GM12878 (cell line): Measurements from ENCODE around the gene FANCB. TPM values are rescaled to one million over a fixed set of nuclear protein-coding genes. Genes with fewer than 3 reads are reported as not detected.
A peak's percentile ranks its signal among the peaks of the same experiment; 100 is the strongest.

Experiments used
- ATF7 ChIP-seq: fragments of 450-650 bp; IDR thresholded peaks from 2 replicates; pipeline ENCODE4 v1.6.1; 2016; ENCODE audit warnings: low read depth, mild to moderate bottlenecking
- CBX3 ChIP-seq: fragments of 200-600 bp; sonication (generic); IDR thresholded peaks from 2 replicates; pipeline ENCODE4 v1.6.1; 2016; ENCODE audit warnings: low read depth, borderline replicate concordance
- CHD1 ChIP-seq: IDR thresholded peaks from 2 replicates; pipeline ENCODE4 v1.6.1; 2012; ENCODE audit warnings: low read depth, low read length, improper control_type of control experiment
- CREM ChIP-seq: IDR thresholded peaks from 2 replicates; pipeline ENCODE4 v1.6.1; 2014; ENCODE audit warnings: antibody characterized with exemption, low read depth
- ETV6 ChIP-seq, 2 experiments: fragments of 450-650 bp in 1 of 2; IDR thresholded peaks in 1 of 2; conservative IDR thresholded peaks in 1 of 2; 2 replicates each; pipeline ENCODE4 v1.6.1; 2014; ENCODE audit warnings: antibody characterized with exemption in 1 of 2, borderline replicate concordance in 1 of 2, low read depth in 1 of 2, mild to moderate bottlenecking in 1 of 2, moderate library complexity in 1 of 2
- HDGF ChIP-seq: fragments of 450-650 bp; IDR thresholded peaks from 2 replicates; pipeline ENCODE4 v1.6.1; 2016; ENCODE audit warnings: antibody characterized with exemption
- IKZF2 ChIP-seq, 2 experiments: fragments of 450-650 bp; IDR thresholded peaks; 2 replicates each; pipeline ENCODE4 v1.6.1; 2017; ENCODE audit warnings: mild to moderate bottlenecking in 2 of 2, moderate library complexity in 2 of 2
- MEF2B ChIP-seq: fragments of 450-650 bp; IDR thresholded peaks from 2 replicates; pipeline ENCODE4 v1.6.1; 2018; ENCODE audit warnings: mild to moderate bottlenecking, moderate library complexity; ENCODE audit not compliant: partially characterized antibody, poor library complexity, severe bottlenecking
- NFYB ChIP-seq: IDR thresholded peaks from 2 replicates; pipeline ENCODE4 v1.6.1; 2011; ENCODE audit warnings: low read depth, mild to moderate bottlenecking, low read length, improper control_type of control experiment, moderate library complexity; ENCODE audit not compliant: insufficient read depth
- SKIL ChIP-seq: fragments of 450-650 bp; IDR thresholded peaks from 2 replicates; pipeline ENCODE4 v1.6.1; 2017; ENCODE audit warnings: mild to moderate bottlenecking, low read depth, inconsistent platforms; ENCODE audit not compliant: poor library complexity, severe bottlenecking
- SP1 ChIP-seq: IDR thresholded peaks from one replicate; pipeline ENCODE4 v1.6.1; 2011; ENCODE audit warnings: low read depth, low read length
- TCF7 ChIP-seq: IDR thresholded peaks from 2 replicates; pipeline ENCODE4 v1.6.1; 2014; ENCODE audit warnings: antibody characterized with exemption, borderline replicate concordance
- ZBED1 ChIP-seq: IDR thresholded peaks from 2 replicates; pipeline ENCODE4 v1.6.1; 2016; ENCODE audit warnings: borderline replicate concordance
- ZNF622 ChIP-seq: fragments of 450-650 bp; IDR thresholded peaks from 2 replicates; pipeline ENCODE4 v1.6.1; 2017; ENCODE audit warnings: mild to moderate bottlenecking, inconsistent platforms
- polyA plus RNA-seq, 11 experiments: library from polyadenylated mRNA; depleted of rRNA in 4 of 11; unstranded in 6 of 11; stranded (reverse) in 5 of 11; fragments of >200 nt; fragmentation: Nextera tagmentation in 4 of 11; fragmentation: Illumina TruSeq in 1 of 11; extraction: Ambion mirVana in 4 of 11; extraction: Trizol in 1 of 11; gene quantifications; 1 replicate in 1 of 11; 2 replicates in 10 of 11; pipeline versions ENCODE4 v1.2.1 to v1.2.3, GENCODE V29; 2011 to 2016; ENCODE audit warnings: inconsistent platforms in 2 of 11, missing spikeins in 2 of 11, low read depth in 1 of 11
- total RNA-seq, 4 experiments: library from RNA; depleted of rRNA in 3 of 4; stranded (reverse); fragments of >200 nt in 3 of 4; fragmentation: Illumina TruSeq in 1 of 4; extraction: Trizol in 1 of 4; gene quantifications; 2 replicates each; pipeline versions ENCODE4 v1.2.1 to v1.2.3, GENCODE V29; 2013 to 2021

The FANCB gene
- total and polyA plus RNA-seq, 10 of the 15 experiments (the other 5 are each of a cell fraction or from before 2014, with no cell fraction given) = 3.0 to 14.6 (median 8.4) TPM

- TF ChIP-seq TCF7 (no peak), SKIL (no peak), ETV6 (conservative IDR thresholded peaks at IDR 0.05 in 1 of 2, IDR thresholded peaks at IDR 0.05 in 1 of 2; ENCODE audit: borderline replicate concordance in 1 of 2, low read depth in 1 of 2) (0 out of 4 replicates have a peak, but pooled peaks of 1 of the 2 experiments have one; percentile 16), CHD1 (no peak), SP1 (no peak), IKZF2 (IDR thresholded peaks at IDR 0.05) (peak; percentile 36 to 54), CBX3 (no peak), ZBED1 (no peak), CREM (peak; percentile 58), MEF2B (no peak), ATF7 (peak; percentile 64), NFYB (0 out of 2 replicates have a peak, but pooled peaks have one; percentile 21), HDGF (no peak), ZNF622 (no peak)
Measured at GRCh38 chrX:14899607-14900006, 26.7 kb upstream of the FANCB start (continued).
